ENCODE data around the gene MYO9A.

The MYO9A gene

DNA sequence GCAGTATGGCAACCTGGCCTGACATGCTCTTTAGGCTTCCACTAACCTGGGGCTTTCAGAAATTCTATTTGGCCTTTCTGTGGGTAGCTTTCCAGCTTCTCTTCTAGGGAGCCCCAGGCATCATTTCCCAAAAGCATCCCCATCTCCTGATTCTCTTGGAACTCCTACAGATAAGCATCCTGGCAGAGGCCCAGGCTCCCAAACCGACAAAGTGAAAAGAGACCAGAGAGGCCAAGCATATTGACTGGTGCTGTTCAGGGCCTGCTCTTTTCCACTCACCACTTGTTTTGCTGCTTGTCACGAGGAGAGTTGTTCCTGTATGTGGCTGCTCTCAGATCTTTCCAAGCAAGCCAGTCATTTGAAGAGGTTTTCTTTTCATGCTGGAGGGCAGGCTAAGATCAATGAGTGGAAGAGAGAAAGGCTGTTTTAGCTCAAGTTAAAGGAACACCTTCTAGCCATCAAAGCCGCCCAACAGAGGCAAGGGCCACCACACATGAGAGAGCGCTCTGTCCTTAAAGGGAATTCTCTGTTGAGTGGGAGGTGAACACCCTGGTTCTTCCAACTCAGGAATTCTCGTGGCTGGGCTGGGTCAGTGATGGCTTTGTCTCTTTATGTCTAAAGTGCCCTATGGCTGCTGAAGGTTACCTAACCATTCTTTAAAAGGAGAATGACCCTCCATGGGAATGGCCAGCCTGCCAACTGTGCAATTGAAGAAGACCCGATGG, 338.7 kb downstream of the MYO9A start:
- DNase-seq = no peak

DNA sequence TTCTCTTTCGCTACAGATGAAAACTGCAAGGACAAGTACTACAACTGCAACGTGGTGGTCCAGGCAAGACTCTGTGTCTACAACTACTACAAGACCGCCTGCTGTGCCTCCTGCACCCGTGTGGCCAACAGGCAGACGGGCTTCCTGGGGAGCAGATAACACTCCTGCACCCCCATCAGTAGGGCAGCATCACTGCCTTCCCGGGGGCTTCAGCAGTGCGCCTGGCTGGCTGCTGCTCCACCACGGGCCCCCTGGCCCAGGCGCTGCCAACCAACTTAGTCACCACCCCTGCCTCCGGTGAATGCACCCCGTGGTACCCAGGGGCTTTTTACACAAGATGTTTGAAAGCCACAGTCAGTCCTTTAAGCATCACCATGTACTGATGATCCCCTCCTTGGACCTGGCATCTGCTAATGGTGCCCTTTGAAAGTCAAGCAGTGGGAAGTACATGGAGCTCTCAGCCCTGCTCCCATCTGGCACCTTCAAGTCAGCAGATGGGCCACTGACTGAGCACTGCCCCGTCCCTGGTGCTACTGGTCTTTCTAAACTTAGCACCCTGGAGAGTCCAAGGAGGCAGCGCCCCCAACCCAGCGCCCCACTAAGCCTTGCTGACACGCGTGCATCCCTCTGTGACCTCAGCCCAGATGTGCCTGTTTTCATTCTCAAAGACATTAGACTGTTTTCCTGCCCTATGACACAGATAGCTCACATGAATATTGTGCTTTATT, 340.6 kb downstream of the MYO9A start:
- DNase-seq = no peak

DNA sequence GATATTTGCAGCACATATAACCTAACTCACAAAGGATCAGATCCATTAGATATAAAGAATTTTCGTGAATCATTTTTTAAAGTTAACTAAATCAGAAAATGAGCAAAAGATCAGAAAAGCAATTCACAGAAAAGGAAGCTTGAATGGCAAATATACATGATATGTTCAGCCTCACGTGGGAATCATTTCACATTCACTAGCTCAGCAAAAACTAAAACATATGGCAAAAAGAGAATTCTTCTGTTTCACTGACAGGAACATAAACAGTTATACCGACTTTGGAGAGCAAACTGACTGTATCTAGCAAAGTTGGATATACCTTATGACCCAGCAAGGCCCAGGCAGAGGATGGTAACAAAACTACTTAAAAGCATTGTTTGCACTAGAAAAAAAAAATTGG, 341.6 kb downstream of the MYO9A start:
- no peak for DNase-seq

DNA sequence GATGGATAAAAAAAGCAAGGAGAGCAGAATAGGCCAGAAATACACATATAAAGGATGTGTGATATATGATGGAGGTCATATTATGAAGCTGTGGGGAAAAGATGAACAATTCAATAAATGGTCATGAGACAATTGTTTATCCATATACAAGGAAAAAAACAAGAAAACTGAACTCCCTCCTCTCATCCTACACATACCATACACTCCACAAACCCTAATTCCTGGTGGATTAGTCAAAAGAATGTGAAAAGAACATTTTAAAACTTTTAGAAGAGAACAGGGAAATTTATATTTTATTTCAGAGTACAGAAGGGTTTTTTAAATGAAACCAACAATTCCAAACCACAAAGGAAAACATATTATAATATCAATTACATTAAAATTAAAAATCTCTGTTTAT, 342.1 kb downstream of the MYO9A start:
- DNase-seq = no peak

DNA sequence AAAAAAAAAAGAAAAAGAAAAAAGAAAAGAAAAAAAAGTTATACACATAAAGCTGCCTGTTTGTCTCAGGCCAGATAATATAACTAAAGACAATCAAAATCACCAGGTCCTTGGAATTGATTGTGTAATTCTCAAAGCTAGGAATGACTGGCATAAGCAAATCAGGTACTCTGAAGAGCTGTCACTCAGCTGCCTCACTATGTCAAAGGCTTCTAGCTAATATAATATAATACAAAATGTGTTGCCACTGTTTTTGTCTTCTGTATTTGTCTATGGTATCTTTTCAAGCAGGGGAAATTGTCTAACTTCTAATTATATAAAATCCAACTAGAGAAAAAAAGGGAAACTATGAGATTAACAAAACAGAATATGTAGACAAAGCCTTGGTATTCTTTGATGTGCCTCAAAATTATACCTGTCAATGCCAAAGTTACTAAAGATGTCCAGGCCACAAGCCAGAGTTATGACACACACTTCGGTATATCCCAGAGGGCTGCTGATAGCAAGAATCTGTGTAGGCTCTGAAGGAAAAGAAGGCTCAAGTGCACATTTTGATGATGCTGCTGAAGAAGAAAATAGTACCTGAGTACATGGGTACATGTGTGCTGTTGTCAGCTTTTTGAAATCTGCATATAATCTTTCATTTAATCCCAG, 344.6 kb downstream of the MYO9A start:
- no peak for DNase-seq

All from NCI-H345 (cell line).